ENCODE results near the gene MS4A18.

Gene MS4A18

DNA sequence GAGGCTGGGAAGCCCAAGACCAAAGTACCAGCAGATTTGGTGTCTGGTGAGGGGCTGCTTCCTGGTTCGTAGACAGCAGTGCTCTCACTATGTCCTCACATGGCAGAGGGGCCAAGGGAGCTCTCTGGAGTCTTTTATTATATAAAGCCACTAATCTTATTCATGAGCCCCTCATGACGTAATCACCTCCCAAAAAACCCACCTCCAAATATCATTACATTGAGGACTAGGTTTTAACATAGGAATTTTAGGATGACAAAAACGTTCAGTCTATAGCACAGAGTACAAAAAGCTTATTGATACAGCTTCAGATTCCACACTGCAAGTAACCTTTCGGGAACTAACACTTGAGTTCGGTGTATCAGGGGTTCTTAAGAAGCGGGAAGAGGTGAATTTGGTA is 4.1 kb upstream of the MS4A18 start:
- TF ChIP-seq CTCF (IDR thresholded peaks at IDR 0.05; ENCODE audit: low read depth, low read length) (no peak), MYC (IDR thresholded peaks at IDR 0.05; ENCODE audit: low read depth, low read length) (no peak), POLR2A (IDR thresholded peaks at IDR 0.05; ENCODE audit: extremely low read depth, insufficient read length) (no peak), MAX (IDR thresholded peaks at IDR 0.05; ENCODE audit: low read depth, low read length) (no peak)
- DNase-seq (ENCODE audit: low read depth) = no peak
- no peak overlapping the region for H3K4me3 ChIP-seq (ENCODE audit: low read depth, low read length)

- no peak overlapping the region for H3K4me3 ChIP-seq (ENCODE audit: low read depth, low read length)
- no peak for DNase-seq (ENCODE audit: low read depth)
- TF ChIP-seq MYC (IDR thresholded peaks at IDR 0.05; ENCODE audit: low read depth, low read length) = no peak
- TF ChIP-seq MAX (IDR thresholded peaks at IDR 0.05; ENCODE audit: low read depth, low read length) = no peak
- TF ChIP-seq POLR2A (IDR thresholded peaks at IDR 0.05; ENCODE audit: extremely low read depth, insufficient read length) = no peak
- no peak for TF ChIP-seq CTCF (IDR thresholded peaks at IDR 0.05; ENCODE audit: low read depth, low read length)
Measured at GRCh38 chr11:60725592-60725991, 1.1 kb downstream of the MS4A18 start.

DNA sequence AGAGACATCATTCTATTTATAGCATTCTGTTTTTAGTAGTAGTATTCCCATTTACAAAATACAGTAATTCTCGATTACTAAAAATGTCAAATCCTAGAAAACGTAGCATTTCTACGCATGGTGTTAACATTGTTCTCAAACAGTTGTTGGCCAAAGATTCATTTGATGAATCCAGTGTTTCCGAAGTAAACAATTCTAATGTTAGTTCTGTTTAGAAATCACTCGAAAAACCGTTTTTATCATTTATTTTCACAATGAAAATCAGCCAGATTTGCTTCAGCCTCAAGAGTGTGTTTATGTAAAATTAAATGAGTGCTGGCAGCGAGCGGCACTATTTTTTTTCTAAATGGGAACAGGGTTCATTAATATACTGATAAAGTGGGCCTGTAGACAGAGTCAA is 7.1 kb downstream of the MS4A18 start:
- no peak for DNase-seq (ENCODE audit: low read depth)

GRCh38 chr11:60734279-60734678 is 9.8 kb downstream of the MS4A18 start:
- no peak for TF ChIP-seq POLR2A (IDR thresholded peaks at IDR 0.05; ENCODE audit: extremely low read depth, insufficient read length)
- no peak for DNase-seq (ENCODE audit: low read depth)
- no peak overlapping the region for H3K4me3 ChIP-seq (ENCODE audit: low read depth, low read length)

More for the DNA sequence above, 7.1 kb downstream of the MS4A18 start:
- TF ChIP-seq MAX (IDR thresholded peaks at IDR 0.05; ENCODE audit: low read depth, low read length) = no peak
- TF ChIP-seq CTCF (IDR thresholded peaks at IDR 0.05; ENCODE audit: low read depth, low read length) = no peak
- no peak for TF ChIP-seq MYC (IDR thresholded peaks at IDR 0.05; ENCODE audit: low read depth, low read length)
- no peak for TF ChIP-seq POLR2A (IDR thresholded peaks at IDR 0.05; ENCODE audit: extremely low read depth, insufficient read length)
- no peak overlapping the region for H3K4me3 ChIP-seq (ENCODE audit: low read depth, low read length)

DNA sequence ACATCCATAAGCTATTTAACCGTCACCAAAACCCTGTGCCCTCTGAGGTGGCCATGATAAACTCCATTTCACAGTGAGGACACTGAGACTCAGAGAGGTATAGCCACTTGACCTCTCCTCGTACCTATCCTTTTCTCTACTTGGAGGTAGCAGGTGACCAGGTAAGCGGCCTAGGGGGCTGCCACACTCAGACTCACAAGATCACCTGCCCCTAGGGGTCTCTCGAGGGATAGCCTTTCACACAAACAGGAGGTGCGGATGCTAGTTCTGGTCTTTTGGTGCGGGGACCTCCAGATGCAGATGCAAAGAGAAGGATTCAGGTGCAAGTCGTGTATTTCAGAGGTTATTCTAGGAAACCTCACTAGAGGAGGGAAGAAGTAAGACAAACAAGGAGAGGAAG is 14.6 kb downstream of the MS4A18 start:
- no peak for DNase-seq (ENCODE audit: low read depth)
- H3K4me3 ChIP-seq (ENCODE audit: low read depth, low read length) = no peak overlapping the region
- TF ChIP-seq POLR2A (IDR thresholded peaks at IDR 0.05; ENCODE audit: extremely low read depth, insufficient read length) (no peak), MAX (IDR thresholded peaks at IDR 0.05; ENCODE audit: low read depth, low read length) (no peak), CTCF (IDR thresholded peaks at IDR 0.05; ENCODE audit: low read depth, low read length) (no peak), MYC (IDR thresholded peaks at IDR 0.05; ENCODE audit: low read depth, low read length) (no peak)

DNA sequence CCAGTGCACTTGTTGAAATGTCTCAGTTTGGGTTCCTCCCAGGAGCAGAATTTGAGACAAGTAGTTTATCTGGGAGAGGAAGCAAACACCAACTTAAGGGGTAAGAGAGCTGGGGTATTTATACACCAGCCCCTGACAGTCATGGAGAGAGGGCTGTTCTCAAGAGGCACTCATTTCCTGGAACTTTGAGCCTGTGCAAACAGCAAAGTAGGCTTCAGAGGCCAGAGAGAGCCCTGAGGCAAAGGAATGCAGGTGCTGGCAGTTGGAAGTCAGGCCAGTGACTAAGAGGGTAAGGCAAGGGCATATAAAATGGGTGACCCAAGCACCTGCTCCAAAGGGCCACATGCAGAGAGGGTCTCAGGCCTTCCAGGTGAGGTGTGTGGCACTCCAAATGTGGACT is 16.1 kb downstream of the MS4A18 start:
- H3K4me3 ChIP-seq (ENCODE audit: low read depth, low read length) = no peak overlapping the region
- no peak for DNase-seq (ENCODE audit: low read depth)
- no peak for TF ChIP-seq CTCF (IDR thresholded peaks at IDR 0.05; ENCODE audit: low read depth, low read length)
- TF ChIP-seq MYC (IDR thresholded peaks at IDR 0.05; ENCODE audit: low read depth, low read length) = no peak
- TF ChIP-seq POLR2A (IDR thresholded peaks at IDR 0.05; ENCODE audit: extremely low read depth, insufficient read length) = no peak
- no peak for TF ChIP-seq MAX (IDR thresholded peaks at IDR 0.05; ENCODE audit: low read depth, low read length)
